Measurements from ENCODE around the gene ASPA. TPM values are rescaled to one million over a fixed set of nuclear protein-coding genes. Genes with fewer than 3 reads are reported as not detected.
A peak's percentile ranks its signal among the peaks of the same experiment; 100 is the strongest.
"Not testable (repeated sequence)": the region's sequence is repeated elsewhere in the genome, so short reads cannot be mapped to it uniquely, and the experiment has no call there.

ASPA gene
- total RNA-seq, 1 donor from 2014 or later: 8.2 TPM

DNA sequence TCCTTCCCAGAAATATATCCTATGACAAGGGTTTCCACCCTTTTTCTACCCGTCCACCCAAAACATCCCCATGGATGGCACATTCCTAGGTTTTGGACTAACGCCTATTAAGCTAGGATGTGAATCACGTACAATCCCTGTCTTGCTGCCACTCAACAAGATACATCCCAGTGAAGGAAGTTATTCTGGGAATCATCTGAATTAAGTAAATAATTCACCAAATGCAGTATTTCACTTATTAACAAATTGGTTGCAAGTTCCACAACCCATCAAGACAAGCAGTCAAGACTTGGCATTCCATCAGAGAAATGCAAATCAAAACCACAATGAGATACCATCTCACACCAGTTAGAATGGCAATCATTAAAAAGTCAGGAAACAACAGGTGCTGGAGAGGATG lies 32.1 kb downstream of the ASPA start:
- no peaks in the 10 kb centered on the region for H3K4me1 ChIP-seq
- intact Hi-C loops (cut with DNase I): no loop called here
- H3K27me3 ChIP-seq (ENCODE audit: low read depth): no peaks in the 10 kb centered on the region
- no peaks in the 10 kb centered on the region for H3K36me3 ChIP-seq
- no peak overlapping the region for H3K4me3 ChIP-seq
- no peaks in the 10 kb centered on the region for H3K9me3 ChIP-seq
- H3K27ac ChIP-seq: no peak overlapping the region
- no peak for DNase-seq
- no peak for ATAC-seq
- TF ChIP-seq CTCF (IDR thresholded peaks at IDR 0.05): no peak

DNA sequence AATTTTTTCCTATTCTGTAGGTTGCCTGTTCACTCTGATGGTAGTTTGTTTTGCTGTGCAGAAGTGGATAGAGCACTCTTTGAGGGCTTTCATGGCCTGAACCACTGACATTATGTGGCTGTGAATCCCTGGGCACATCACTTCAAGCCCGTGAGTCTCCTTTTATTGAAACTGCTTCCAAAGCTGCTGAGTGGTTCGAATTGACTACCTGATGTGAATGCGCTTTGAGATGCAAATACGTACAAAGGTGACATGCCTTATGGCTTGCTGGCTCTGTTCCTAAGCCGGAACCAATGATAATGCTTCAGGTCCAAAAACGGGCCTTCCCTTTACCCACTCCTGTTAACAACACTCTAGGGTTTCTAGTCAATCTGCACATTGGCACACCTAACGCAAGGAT lies 34.3 kb downstream of the ASPA start:
- Histone ChIP-seq H3K9me3 (no peaks in the 10 kb centered on the region), H3K4me1 (peaks cover 4% of the 10 kb centered on the region), H3K27ac (no peak overlapping the region), H3K4me3 (no peak overlapping the region), H3K36me3 (no peaks in the 10 kb centered on the region), H3K27me3 (ENCODE audit: low read depth) (no peaks in the 10 kb centered on the region)
- no peak for DNase-seq
- no peak for TF ChIP-seq CTCF (IDR thresholded peaks at IDR 0.05)
- intact Hi-C loops (cut with DNase I): no loop called here
- no peak for ATAC-seq

GRCh38 chr17:3511852-3512504 lies 36.2 kb downstream of the ASPA start:
- peak overlapping the region; percentile 70 for H3K27ac ChIP-seq
- no peak overlapping the region for H3K4me3 ChIP-seq
- H3K4me1 ChIP-seq: peaks cover 4% of the 10 kb centered on the region
- no peaks in the 10 kb centered on the region for H3K9me3 ChIP-seq
- H3K36me3 ChIP-seq: no peaks in the 10 kb centered on the region
- intact Hi-C loops (cut with DNase I): no loop called here
- ATAC-seq (peak; percentile 14 to 51), DNase-seq (no peak)
- H3K27me3 ChIP-seq (ENCODE audit: low read depth): no peaks in the 10 kb centered on the region
- no peak for TF ChIP-seq CTCF (IDR thresholded peaks at IDR 0.05)

DNA sequence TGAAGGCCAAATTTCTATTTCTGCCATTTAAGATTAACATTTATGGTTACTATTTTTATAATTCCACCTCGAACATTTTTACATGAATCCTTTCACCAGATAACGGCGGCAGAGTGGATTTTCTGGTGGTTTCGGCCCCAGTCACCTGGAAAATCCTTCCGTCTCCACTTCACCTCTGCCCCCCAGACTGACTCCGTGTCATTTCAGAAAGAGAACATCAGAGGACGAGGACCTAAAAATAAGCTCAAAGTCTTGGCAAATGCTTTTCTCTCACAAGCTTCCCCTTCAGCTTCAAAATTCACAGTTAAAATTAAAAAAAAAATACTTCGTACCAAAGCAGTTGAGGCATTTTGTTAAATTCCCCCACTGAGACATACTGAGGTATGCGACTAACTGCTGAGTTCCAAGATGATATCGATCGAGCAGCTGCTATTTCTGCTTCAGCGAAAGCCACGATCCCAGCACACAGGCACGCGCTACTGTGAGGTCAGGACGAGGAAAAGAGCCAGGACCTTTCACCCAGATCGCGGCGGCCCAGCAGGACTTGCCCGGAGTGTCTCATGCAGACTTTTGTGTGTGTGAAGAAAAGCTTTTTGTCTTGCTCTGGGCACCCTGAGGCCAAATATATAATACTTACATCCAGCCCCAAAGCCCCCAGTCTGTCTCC lies 36.8 kb downstream of the ASPA start:
- no peak for DNase-seq
- Histone ChIP-seq H3K36me3 (no peaks in the 10 kb centered on the region), H3K27ac (peak overlapping the region; percentile 70), H3K9me3 (no peaks in the 10 kb centered on the region), H3K4me1 (peaks cover 4% of the 10 kb centered on the region), H3K4me3 (no peak overlapping the region), H3K27me3 (ENCODE audit: low read depth) (no peaks in the 10 kb centered on the region)
- intact Hi-C loops (cut with DNase I): no loop called here
- ATAC-seq: peak; percentile 59 to 60
- no peak for TF ChIP-seq CTCF (IDR thresholded peaks at IDR 0.05)

DNA sequence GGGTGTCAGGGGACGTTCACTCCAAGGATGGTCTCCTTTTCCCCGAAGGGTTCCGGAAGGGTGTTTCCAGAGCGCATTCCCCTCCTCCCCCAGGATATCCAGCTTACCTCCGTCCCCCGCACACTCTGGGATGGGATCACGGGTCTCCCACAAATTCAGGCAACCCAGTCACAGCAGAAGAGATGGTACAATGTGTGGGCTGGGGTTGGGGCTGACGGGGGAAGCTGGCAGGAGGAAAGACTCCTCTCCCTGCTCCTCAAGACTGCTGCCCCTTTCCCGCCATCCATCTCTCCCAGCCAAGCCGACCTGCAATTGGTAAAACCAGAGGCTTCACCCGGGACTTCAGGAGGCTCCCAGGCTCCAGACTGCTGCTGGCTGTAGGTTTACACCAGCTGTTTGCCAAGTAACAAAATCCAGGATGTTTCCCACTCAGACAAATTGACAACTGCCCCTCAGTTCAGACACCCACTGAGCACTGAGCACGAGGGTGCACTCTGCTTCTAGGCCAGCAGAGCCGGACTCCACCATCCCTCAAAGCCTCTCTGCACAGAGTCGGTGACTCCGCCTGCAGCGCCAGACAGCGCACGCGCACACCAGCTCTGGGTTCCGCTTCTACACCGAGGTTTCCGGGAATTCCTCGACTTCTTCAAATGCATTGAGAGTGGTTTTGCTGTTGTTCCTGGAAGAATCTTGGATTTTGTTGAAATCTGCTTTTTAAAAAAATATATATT lies 37.7 kb downstream of the ASPA start:
- no peak for TF ChIP-seq CTCF (IDR thresholded peaks at IDR 0.05)
- intact Hi-C loops (cut with DNase I): no loop called here
- ATAC-seq (peak in 1 of 2 donors; percentile 19), DNase-seq (no peak)
- no peaks in the 10 kb centered on the region for H3K36me3 ChIP-seq
- peaks cover 4% of the 10 kb centered on the region for H3K4me1 ChIP-seq
- no peaks in the 10 kb centered on the region for H3K9me3 ChIP-seq
- peak overlapping the region; percentile 70 for H3K27ac ChIP-seq
- no peak overlapping the region for H3K4me3 ChIP-seq
- H3K27me3 ChIP-seq (ENCODE audit: low read depth): no peaks in the 10 kb centered on the region

DNA sequence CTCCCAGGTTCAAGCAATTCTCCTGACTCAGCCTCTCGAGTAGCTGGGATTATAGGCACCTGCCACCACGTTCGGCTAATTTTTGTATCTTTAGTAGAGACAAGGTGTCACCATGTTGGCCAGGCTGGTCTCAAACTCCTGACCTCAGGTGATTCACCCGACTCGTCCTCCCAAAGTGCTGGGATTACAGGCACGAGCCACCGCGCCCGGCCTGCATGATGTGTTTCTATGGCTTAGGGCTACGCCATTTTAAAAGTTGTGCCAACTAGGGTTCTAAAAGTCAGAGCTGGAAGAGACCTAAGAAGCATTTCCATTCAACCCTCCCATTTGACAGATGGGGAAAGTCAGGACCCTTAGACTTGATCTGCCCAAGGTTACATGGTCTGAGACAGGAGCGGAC lies 38.4 kb downstream of the ASPA start:
- H3K4me1 ChIP-seq; H3K9me3 ChIP-seq; H3K27me3 ChIP-seq (ENCODE audit: low read depth); ATAC-seq; H3K4me3 ChIP-seq; H3K36me3 ChIP-seq; intact Hi-C loops (cut with DNase I); DNase-seq; H3K27ac ChIP-seq: not testable (repeated sequence)
